ENCODE results near the gene DHRSX.

GRCh38 chrX:2425286-2426071 lies 75.3 kb downstream of the DHRSX start:
- TF ChIP-seq, protein P1, sequence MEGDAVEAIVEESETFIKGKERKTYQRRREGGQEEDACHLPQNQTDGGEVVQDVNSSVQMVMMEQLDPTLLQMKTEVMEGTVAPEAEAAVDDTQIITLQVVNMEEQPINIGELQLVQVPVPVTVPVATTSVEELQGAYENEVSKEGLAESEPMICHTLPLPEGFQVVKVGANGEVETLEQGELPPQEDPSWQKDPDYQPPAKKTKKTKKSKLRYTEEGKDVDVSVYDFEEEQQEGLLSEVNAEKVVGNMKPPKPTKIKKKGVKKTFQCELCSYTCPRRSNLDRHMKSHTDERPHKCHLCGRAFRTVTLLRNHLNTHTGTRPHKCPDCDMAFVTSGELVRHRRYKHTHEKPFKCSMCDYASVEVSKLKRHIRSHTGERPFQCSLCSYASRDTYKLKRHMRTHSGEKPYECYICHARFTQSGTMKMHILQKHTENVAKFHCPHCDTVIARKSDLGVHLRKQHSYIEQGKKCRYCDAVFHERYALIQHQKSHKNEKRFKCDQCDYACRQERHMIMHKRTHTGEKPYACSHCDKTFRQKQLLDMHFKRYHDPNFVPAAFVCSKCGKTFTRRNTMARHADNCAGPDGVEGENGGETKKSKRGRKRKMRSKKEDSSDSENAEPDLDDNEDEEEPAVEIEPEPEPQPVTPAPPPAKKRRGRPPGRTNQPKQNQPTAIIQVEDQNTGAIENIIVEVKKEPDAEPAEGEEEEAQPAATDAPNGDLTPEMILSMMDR (IDR thresholded peaks at IDR 0.05) = no peak
- no peak for TF ChIP-seq POLR2AphosphoS5 (IDR thresholded peaks at IDR 0.05)
- no peak for TF ChIP-seq EP300 (IDR thresholded peaks at IDR 0.05)

All from upper lobe of left lung (tissue), 4 donors.